SK-N-SH (cell line): Measurements from ENCODE around the gene SPSB4. TPM values are rescaled to one million over a fixed set of nuclear protein-coding genes. Genes with fewer than 3 reads are reported as not detected.

ENCODE experiments used
- CTCF ChIA-PET: fragments of 300-600, 350-600 bp; formaldehyde crosslinking; extraction: SDS; loops from one replicate; lab custom pipeline; 2021; lab: Yijun Ruan, JAX
- POLR2A ChIA-PET: fragments of 350-600 bp; sonication (Branson Sonifier 250); formaldehyde crosslinking; extraction: SDS; loops from one replicate; lab custom pipeline; 2020; ENCODE audit warnings: antibody characterized with exemption, inconsistent platforms; lab: Yijun Ruan, JAX
- DNase-seq: peaks from one replicate; pipeline ENCODE4 v3.0.0; 2012
- H2AFZ ChIP-seq: fragments of 200-600 bp; sonication (generic); 2 replicates; pipeline ENCODE4 v1.8.1; 2016; ENCODE audit warnings: antibody characterized with exemption, mild to moderate bottlenecking, low read depth
- H3F3A ChIP-seq: fragments of 200-600 bp; sonication (generic); replicated peaks from 2 replicates; pipeline ENCODE3; 2016; ENCODE audit warnings: antibody characterized with exemption, mild to moderate bottlenecking; ENCODE audit not compliant: insufficient read depth
- H3K27ac ChIP-seq, 2 experiments: fragments of 200-500 bp in 1 of 2; fragments of 200-600 bp in 1 of 2; sonication (Bioruptor generic) in 1 of 2; sonication (generic), shearing (Covaris generic) in 1 of 2; 2 replicates each; pipeline versions ENCODE4 v1.5.1 to v1.6.1; 2014 to 2016; ENCODE audit warnings: low read depth in 2 of 2, inconsistent platforms in 1 of 2, low read length in 1 of 2, mild to moderate bottlenecking in 1 of 2, mixed read lengths in 1 of 2
- H3K27me3 ChIP-seq: fragments of 200-600 bp; sonication (generic), shearing (Covaris generic); 2 replicates; pipeline ENCODE4 v1.6.1; 2016; ENCODE audit warnings: mixed run types; ENCODE audit not compliant: insufficient read depth
- H3K36me3 ChIP-seq, 2 experiments: fragments of 200-500 bp in 1 of 2; fragments of 200-600 bp in 1 of 2; sonication (Bioruptor generic) in 1 of 2; sonication (generic) in 1 of 2; replicated peaks in 1 of 2; 2 replicates each; pipeline versions ENCODE3 to v1.5.1; 2014 to 2016; ENCODE audit warnings: low read length in 1 of 2, mild to moderate bottlenecking in 1 of 2; ENCODE audit not compliant: insufficient read depth in 2 of 2, control insufficient read depth in 1 of 2
- H3K4me1 ChIP-seq, 2 experiments: fragments of 200-500 bp in 1 of 2; fragments of 200-600 bp in 1 of 2; sonication (Bioruptor generic) in 1 of 2; sonication (generic), shearing (Covaris generic) in 1 of 2; 2 replicates each; pipeline versions ENCODE4 v1.5.1 to v1.6.1; 2014 to 2016; ENCODE audit warnings: low read depth in 1 of 2, low read length in 1 of 2, mixed run types in 1 of 2; ENCODE audit not compliant: insufficient read depth in 2 of 2, control insufficient read depth in 1 of 2
- H3K4me2 ChIP-seq: fragments of 200-600 bp; sonication (generic), shearing (Covaris generic); 2 replicates; pipeline ENCODE4 v1.6.1; 2017; ENCODE audit warnings: mixed run types
- H3K4me3 ChIP-seq, 2 experiments: fragments of 200-500 bp in 1 of 2; fragments of 200-600 bp in 1 of 2; sonication (Bioruptor generic) in 1 of 2; sonication (generic), shearing (Covaris generic) in 1 of 2; 2 replicates each; pipeline versions ENCODE4 v1.5.1 to v1.8.1; 2014 to 2016; ENCODE audit warnings: low read depth in 2 of 2, inconsistent platforms in 1 of 2, low read length in 1 of 2, mild to moderate bottlenecking in 1 of 2, mixed read lengths in 1 of 2, moderate library complexity in 1 of 2
- H3K79me2 ChIP-seq: fragments of 200-600 bp; sonication (generic); 2 replicates; pipeline ENCODE4 v1.8.1; 2017; ENCODE audit warnings: mild to moderate bottlenecking; ENCODE audit not compliant: insufficient read depth
- H3K9ac ChIP-seq: fragments of 200-600 bp; sonication (generic); 2 replicates; pipeline ENCODE4 v1.6.1; 2017; ENCODE audit warnings: mixed run types
- H3K9me2 ChIP-seq: fragments of 200-600 bp; sonication (generic); 2 replicates; pipeline ENCODE4 v1.6.1; 2017; ENCODE audit warnings: mixed run types
- H3K9me3 ChIP-seq: fragments of 200-600 bp; sonication (generic); 2 replicates; pipeline ENCODE4 v1.6.1; 2017; ENCODE audit warnings: mixed run types, mild to moderate bottlenecking, moderate library complexity
- H4K20me1 ChIP-seq: fragments of 200-600 bp; sonication (generic); 2 replicates; pipeline ENCODE4 v1.6.1; 2017; ENCODE audit warnings: mild to moderate bottlenecking, mixed run types; ENCODE audit not compliant: insufficient read depth
- ELF1 ChIP-seq: IDR thresholded peaks from 2 replicates; pipeline ENCODE4 v1.4.0; 2012
- EP300 ChIP-seq, 2 experiments: IDR thresholded peaks; 2 replicates each; pipeline versions ENCODE4 v1.4.0 to v1.6.1; 2012; ENCODE audit warnings: borderline replicate concordance in 1 of 2, low read depth in 1 of 2, low read length in 1 of 2
- FOSL2 ChIP-seq: IDR thresholded peaks from 2 replicates; pipeline ENCODE4 v1.4.0; 2012; ENCODE audit warnings: low read depth, mild to moderate bottlenecking, moderate library complexity, borderline replicate concordance
- FOXM1 ChIP-seq: IDR thresholded peaks from 2 replicates; pipeline ENCODE4 v1.4.0; 2012; ENCODE audit warnings: low read depth, mild to moderate bottlenecking
- GABPA ChIP-seq: IDR thresholded peaks from 2 replicates; pipeline ENCODE4 v1.4.0; 2012; ENCODE audit warnings: low read depth, mild to moderate bottlenecking
- GATA2 ChIP-seq: sonication (generic); formaldehyde crosslinking; IDR thresholded peaks from 2 replicates; pipeline ENCODE4 v1.5.0; 2020; ENCODE audit warnings: mild to moderate bottlenecking, missing genetic modification reagents
- JUND ChIP-seq: IDR thresholded peaks from 2 replicates; pipeline ENCODE4 v1.4.0; 2012
- NFIC ChIP-seq: IDR thresholded peaks from 2 replicates; pipeline ENCODE4 v1.4.0; 2012; ENCODE audit warnings: borderline replicate concordance
- RAD21 ChIP-seq: IDR thresholded peaks from 2 replicates; pipeline ENCODE4 v1.6.1; 2012; ENCODE audit warnings: mild to moderate bottlenecking, low read length
- RFX5 ChIP-seq: IDR thresholded peaks from 2 replicates; pipeline ENCODE4 v1.6.1; 2012; ENCODE audit warnings: mild to moderate bottlenecking, improper control_type of control experiment, low read length
- RXRA ChIP-seq: IDR thresholded peaks from 2 replicates; pipeline ENCODE4 v1.4.0; 2012; ENCODE audit warnings: low read depth, mild to moderate bottlenecking, borderline replicate concordance
- SMC3 ChIP-seq: IDR thresholded peaks from 2 replicates; pipeline ENCODE4 v1.6.1; 2012; ENCODE audit warnings: low read depth, low read length, improper control_type of control experiment
- TAF1 ChIP-seq: IDR thresholded peaks from 2 replicates; pipeline ENCODE4 v1.6.1; 2012; ENCODE audit warnings: low read depth, mild to moderate bottlenecking, low read length, moderate library complexity, borderline replicate concordance
- WGBS: methylation state at CpG from one replicate; pipeline ENCODE4 v1.1.6; 2017; ENCODE audit warnings: low lambda C conversion rate; 5-methylcytosine and 5-hydroxymethylcytosine counted together
- polyA plus RNA-seq, 3 experiments: library from polyadenylated mRNA; depleted of rRNA; stranded (reverse); fragments of >200 nt; gene quantifications; 2 replicates each; pipeline ENCODE4 v1.2.3, GENCODE V29; 2012
- TF ChIP-seq, protein P1 (sequence below): IDR thresholded peaks from 2 replicates; pipeline ENCODE4 v1.6.1; 2012; ENCODE audit warnings: mild to moderate bottlenecking, low read depth, low read length, moderate library complexity
- TF ChIP-seq, protein P2 (sequence below): IDR thresholded peaks from 2 replicates; pipeline ENCODE4 v1.4.0; 2012; ENCODE audit warnings: low read depth, borderline replicate concordance
- TF ChIP-seq, protein P3 (sequence below): fragments of 200-600 bp; sonication (generic); IDR thresholded peaks from 2 replicates; pipeline ENCODE4 v1.6.1; 2017; ENCODE audit warnings: antibody characterized with exemption, mild to moderate bottlenecking, moderate library complexity
- TF ChIP-seq, protein P4 (sequence below): IDR thresholded peaks from 2 replicates; pipeline ENCODE4 v1.4.0; 2012; ENCODE audit warnings: low read depth
- TF ChIP-seq, protein P5 (sequence below): fragments of 150-350 bp; IDR thresholded peaks from 2 replicates; pipeline ENCODE4 v1.6.1; 2016; ENCODE audit warnings: mild to moderate bottlenecking, low read depth, low read length

The SPSB4 gene
- polyA plus RNA-seq, 1 of the 3 experiments (the other 2 are of a cell fraction), result 0.10 TPM

DNA sequence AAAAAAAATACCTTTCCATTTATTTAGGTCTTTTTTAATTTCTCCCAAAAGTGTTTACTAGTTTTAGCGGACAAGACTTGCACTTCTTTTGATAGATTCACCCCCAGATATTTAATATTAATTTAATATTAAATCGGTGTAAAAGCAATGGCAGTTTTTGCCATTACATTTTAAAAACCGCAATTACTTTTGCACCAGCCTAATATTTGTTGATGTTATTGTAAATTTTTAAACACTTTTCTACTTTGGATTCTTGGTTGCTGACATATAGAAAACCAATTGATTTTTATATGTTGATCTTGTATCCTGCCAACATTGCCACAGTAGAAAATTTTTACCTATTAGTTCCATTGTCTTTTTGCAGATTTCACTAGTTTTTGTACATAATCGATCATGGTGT, 116.5 kb downstream of the SPSB4 start (continued):
- TF ChIP-seq, protein P1, sequence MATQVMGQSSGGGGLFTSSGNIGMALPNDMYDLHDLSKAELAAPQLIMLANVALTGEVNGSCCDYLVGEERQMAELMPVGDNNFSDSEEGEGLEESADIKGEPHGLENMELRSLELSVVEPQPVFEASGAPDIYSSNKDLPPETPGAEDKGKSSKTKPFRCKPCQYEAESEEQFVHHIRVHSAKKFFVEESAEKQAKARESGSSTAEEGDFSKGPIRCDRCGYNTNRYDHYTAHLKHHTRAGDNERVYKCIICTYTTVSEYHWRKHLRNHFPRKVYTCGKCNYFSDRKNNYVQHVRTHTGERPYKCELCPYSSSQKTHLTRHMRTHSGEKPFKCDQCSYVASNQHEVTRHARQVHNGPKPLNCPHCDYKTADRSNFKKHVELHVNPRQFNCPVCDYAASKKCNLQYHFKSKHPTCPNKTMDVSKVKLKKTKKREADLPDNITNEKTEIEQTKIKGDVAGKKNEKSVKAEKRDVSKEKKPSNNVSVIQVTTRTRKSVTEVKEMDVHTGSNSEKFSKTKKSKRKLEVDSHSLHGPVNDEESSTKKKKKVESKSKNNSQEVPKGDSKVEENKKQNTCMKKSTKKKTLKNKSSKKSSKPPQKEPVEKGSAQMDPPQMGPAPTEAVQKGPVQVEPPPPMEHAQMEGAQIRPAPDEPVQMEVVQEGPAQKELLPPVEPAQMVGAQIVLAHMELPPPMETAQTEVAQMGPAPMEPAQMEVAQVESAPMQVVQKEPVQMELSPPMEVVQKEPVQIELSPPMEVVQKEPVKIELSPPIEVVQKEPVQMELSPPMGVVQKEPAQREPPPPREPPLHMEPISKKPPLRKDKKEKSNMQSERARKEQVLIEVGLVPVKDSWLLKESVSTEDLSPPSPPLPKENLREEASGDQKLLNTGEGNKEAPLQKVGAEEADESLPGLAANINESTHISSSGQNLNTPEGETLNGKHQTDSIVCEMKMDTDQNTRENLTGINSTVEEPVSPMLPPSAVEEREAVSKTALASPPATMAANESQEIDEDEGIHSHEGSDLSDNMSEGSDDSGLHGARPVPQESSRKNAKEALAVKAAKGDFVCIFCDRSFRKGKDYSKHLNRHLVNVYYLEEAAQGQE, result no peak
- no peak for TF ChIP-seq FOXM1
- no peak for TF ChIP-seq GABPA
- TF ChIP-seq SMC3, result no peak
- TF ChIP-seq, protein P2, sequence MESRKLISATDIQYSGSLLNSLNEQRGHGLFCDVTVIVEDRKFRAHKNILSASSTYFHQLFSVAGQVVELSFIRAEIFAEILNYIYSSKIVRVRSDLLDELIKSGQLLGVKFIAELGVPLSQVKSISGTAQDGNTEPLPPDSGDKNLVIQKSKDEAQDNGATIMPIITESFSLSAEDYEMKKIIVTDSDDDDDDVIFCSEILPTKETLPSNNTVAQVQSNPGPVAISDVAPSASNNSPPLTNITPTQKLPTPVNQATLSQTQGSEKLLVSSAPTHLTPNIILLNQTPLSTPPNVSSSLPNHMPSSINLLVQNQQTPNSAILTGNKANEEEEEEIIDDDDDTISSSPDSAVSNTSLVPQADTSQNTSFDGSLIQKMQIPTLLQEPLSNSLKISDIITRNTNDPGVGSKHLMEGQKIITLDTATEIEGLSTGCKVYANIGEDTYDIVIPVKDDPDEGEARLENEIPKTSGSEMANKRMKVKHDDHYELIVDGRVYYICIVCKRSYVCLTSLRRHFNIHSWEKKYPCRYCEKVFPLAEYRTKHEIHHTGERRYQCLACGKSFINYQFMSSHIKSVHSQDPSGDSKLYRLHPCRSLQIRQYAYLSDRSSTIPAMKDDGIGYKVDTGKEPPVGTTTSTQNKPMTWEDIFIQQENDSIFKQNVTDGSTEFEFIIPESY, result no peak
- TF ChIP-seq RAD21, result no peak
- TF ChIP-seq RFX5, result no peak
- no peak for TF ChIP-seq EP300 (IDR thresholded peaks at IDR 0.05; ENCODE audit: borderline replicate concordance in 1 of 2, low read depth in 1 of 2, low read length in 1 of 2)
- TF ChIP-seq, all 33 proteins: peak for 0

DNA sequence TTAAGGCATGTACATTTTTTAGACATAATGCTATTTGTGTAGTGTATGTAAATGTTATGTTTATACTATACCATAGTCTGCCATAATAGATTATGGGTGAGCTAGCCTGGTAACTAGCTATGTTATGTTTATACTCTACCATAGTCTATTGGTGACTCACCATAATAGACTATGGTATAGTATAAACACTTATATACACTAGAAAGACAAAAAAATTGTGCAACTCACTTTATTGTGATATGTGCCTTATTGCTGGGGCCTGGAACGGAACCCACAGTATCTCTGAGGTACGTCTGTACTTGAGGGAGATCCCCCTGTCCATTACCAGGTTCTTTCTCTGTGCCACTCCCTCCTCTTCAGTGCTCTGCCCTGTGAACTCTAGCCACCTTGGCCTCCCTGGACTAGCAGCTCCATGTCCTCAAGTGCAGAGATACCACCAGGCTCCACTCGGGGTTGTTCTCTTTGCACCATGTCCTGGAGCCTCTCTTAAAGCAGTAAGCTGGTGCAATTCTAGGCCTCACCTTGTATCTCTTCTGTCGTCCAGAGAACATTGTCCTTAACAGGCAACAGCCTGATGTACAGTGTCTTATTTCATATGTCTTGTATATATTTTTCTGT, 119.6 kb downstream of the SPSB4 start:
- H3K27me3 ChIP-seq, result no peaks in the 10 kb centered on the region
- POLR2A ChIA-PET, result no interaction called here
- H3K79me2 ChIP-seq, result no peaks in the 10 kb centered on the region
- WGBS, result 15% methylated on average over 4 of the region's 4 CpGs
- DNase-seq, result no peak
- CTCF ChIA-PET, result interaction anchor here (0.9 to 1.4 kb wide), 2 partner anchors 19 to 21 kb away, joined by 3 read pairs; no protein-coding TSS in a partner anchor
- no peaks in the 10 kb centered on the region for H4K20me1 ChIP-seq
- H3K9me3 ChIP-seq, result no peaks in the 10 kb centered on the region
- no peaks in the 10 kb centered on the region for H3K4me1 ChIP-seq
- H2AFZ ChIP-seq, result no peak overlapping the region
- no peak overlapping the region for H3K27ac ChIP-seq
- no peaks in the 10 kb centered on the region for H3K9me2 ChIP-seq
- no peak overlapping the region for H3K9ac ChIP-seq
- no peak overlapping the region for H3K4me3 ChIP-seq
- H3F3A ChIP-seq, result no peaks in the 10 kb centered on the region
- H3K36me3 ChIP-seq, result no peaks in the 10 kb centered on the region
- H3K4me2 ChIP-seq, result no peak overlapping the region
- TF ChIP-seq ELF1, result no peak
- TF ChIP-seq, protein P3, sequence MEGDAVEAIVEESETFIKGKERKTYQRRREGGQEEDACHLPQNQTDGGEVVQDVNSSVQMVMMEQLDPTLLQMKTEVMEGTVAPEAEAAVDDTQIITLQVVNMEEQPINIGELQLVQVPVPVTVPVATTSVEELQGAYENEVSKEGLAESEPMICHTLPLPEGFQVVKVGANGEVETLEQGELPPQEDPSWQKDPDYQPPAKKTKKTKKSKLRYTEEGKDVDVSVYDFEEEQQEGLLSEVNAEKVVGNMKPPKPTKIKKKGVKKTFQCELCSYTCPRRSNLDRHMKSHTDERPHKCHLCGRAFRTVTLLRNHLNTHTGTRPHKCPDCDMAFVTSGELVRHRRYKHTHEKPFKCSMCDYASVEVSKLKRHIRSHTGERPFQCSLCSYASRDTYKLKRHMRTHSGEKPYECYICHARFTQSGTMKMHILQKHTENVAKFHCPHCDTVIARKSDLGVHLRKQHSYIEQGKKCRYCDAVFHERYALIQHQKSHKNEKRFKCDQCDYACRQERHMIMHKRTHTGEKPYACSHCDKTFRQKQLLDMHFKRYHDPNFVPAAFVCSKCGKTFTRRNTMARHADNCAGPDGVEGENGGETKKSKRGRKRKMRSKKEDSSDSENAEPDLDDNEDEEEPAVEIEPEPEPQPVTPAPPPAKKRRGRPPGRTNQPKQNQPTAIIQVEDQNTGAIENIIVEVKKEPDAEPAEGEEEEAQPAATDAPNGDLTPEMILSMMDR, result no peak
- no peak for TF ChIP-seq EP300 (IDR thresholded peaks at IDR 0.05; ENCODE audit: borderline replicate concordance in 1 of 2, low read depth in 1 of 2, low read length in 1 of 2)
- TF ChIP-seq TAF1, result no peak
- no peak for TF ChIP-seq NFIC
- no peak for TF ChIP-seq GABPA
- no peak for TF ChIP-seq RXRA
- TF ChIP-seq, protein P4, sequence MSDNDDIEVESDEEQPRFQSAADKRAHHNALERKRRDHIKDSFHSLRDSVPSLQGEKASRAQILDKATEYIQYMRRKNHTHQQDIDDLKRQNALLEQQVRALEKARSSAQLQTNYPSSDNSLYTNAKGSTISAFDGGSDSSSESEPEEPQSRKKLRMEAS, result no peak
- TF ChIP-seq, protein P1, result no peak
- no peak for TF ChIP-seq GATA2 (CRISPR knock-in tag)
- TF ChIP-seq FOXM1, result no peak
- TF ChIP-seq FOSL2, result no peak
- no peak for TF ChIP-seq JUND
- TF ChIP-seq, protein P5, sequence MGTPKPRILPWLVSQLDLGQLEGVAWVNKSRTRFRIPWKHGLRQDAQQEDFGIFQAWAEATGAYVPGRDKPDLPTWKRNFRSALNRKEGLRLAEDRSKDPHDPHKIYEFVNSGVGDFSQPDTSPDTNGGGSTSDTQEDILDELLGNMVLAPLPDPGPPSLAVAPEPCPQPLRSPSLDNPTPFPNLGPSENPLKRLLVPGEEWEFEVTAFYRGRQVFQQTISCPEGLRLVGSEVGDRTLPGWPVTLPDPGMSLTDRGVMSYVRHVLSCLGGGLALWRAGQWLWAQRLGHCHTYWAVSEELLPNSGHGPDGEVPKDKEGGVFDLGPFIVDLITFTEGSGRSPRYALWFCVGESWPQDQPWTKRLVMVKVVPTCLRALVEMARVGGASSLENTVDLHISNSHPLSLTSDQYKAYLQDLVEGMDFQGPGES, result no peak
